Stomach (tissue), 4 donors: Measurements from ENCODE around the gene BIVM.

ENCODE experiments used
- EP300 ChIP-seq: sonication (generic); formaldehyde crosslinking; IDR thresholded peaks from one replicate; pipeline ENCODE4 v1.6.1; 2017; ENCODE audit warnings: antibody characterized with exemption
- POLR2A ChIP-seq, 4 donors: fragments of 450-650 bp; IDR thresholded peaks; one replicate each; pipeline ENCODE4 v1.6.1; 2016; ENCODE audit warnings: antibody characterized with exemption in 4 of 4, control low read depth in 2 of 4, mild to moderate bottlenecking in 1 of 4, moderate library complexity in 1 of 4
- POLR2AphosphoS5 ChIP-seq, 3 donors: sonication (generic); formaldehyde crosslinking; IDR thresholded peaks; one replicate each; pipeline ENCODE4 v1.6.1; 2016; ENCODE audit warnings: antibody characterized with exemption in 3 of 3

GRCh38 chr13:102879793-102880499 lies 81.0 kb downstream of the BIVM start:
- TF ChIP-seq POLR2AphosphoS5 (IDR thresholded peaks at IDR 0.05), result no peak
- TF ChIP-seq EP300, result no peak
- TF ChIP-seq POLR2A (IDR thresholded peaks at IDR 0.05), result no peak
